ENCODE data around the gene DOCK8.

The DOCK8 gene

DNA sequence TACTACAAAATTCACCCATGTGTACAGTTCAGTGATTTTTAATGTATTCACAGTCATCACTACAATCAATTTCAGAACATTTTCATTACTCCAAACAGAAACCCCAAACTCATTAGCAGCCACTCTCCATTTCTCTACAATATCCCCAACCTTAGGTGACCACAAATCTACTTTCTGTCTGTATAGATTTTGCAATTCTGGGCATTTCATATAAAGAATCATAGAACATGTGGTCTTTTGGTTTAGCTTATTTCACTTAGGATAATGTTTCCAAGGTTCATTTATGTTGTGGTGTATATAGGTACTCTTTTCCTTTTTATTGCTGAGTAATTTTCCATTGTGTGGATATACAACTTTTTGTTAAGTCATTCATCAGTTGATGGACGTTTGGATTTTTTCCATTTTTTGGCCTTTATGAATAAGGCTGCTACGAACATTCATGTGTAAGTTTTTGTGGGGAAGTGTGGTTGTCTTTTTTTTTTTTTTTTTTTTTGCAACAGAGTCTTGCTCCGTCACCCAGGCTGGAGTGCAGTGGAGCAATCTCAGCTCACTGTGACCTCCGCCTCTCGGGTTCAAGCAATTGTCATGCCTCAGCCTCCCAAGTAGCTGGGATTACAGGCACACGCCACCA, 54.5 kb downstream of the DOCK8 start:
- TF ChIP-seq, protein P1, sequence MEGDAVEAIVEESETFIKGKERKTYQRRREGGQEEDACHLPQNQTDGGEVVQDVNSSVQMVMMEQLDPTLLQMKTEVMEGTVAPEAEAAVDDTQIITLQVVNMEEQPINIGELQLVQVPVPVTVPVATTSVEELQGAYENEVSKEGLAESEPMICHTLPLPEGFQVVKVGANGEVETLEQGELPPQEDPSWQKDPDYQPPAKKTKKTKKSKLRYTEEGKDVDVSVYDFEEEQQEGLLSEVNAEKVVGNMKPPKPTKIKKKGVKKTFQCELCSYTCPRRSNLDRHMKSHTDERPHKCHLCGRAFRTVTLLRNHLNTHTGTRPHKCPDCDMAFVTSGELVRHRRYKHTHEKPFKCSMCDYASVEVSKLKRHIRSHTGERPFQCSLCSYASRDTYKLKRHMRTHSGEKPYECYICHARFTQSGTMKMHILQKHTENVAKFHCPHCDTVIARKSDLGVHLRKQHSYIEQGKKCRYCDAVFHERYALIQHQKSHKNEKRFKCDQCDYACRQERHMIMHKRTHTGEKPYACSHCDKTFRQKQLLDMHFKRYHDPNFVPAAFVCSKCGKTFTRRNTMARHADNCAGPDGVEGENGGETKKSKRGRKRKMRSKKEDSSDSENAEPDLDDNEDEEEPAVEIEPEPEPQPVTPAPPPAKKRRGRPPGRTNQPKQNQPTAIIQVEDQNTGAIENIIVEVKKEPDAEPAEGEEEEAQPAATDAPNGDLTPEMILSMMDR (IDR thresholded peaks at IDR 0.05; ENCODE audit: unreplicated experiment in 3 of 3), result no peak
- no peaks in the 10 kb centered on the region for H3K4me1 Mint-ChIP-seq
- H3K9me3 Mint-ChIP-seq, result peaks cover 2% of the 10 kb centered on the region
- no peaks in the 10 kb centered on the region for H3K36me3 Mint-ChIP-seq (ENCODE audit: low read depth)
- H3K4me3 Mint-ChIP-seq, result no peak overlapping the region
- H3K27me3 Mint-ChIP-seq (ENCODE audit: low read depth), result peaks cover 3% of the 10 kb centered on the region
- no peak overlapping the region for H3K27ac Mint-ChIP-seq

DNA sequence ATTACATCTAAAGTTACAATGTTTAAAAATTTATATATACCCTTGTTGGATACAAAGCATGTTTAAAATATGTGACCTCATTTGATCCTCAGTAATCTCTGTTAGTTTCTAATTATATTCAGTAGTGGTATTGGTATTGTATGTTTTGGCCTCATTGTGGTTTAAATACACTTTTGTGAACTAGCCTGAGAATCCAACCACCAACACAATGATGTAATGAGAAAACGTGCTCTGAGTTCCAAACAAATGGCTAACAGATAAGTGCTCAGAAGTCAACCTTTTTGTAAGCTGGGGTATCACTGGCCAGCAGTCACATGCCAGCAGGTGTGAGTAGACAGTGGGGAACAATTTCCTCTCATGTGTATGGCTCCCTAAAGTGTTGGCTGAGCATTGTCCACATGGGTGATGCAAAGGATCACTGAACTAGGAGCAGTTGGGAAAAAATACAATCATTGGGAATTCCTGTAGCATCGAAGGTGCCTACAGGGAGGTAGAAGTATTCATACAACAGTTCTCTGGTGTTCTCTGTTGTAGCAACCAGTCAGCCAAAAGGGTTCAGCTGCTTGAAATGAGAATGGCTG, 56.1 kb downstream of the DOCK8 start:
- Mint-ChIP-seq H3K27ac (no peak overlapping the region), H3K4me1 (no peaks in the 10 kb centered on the region), H3K9me3 (peaks cover 2% of the 10 kb centered on the region), H3K36me3 (ENCODE audit: low read depth) (no peaks in the 10 kb centered on the region), H3K27me3 (ENCODE audit: low read depth) (peaks cover 3% of the 10 kb centered on the region), H3K4me3 (no peak overlapping the region)
- TF ChIP-seq, protein P1 (IDR thresholded peaks at IDR 0.05; ENCODE audit: unreplicated experiment in 3 of 3), result no peak

DNA sequence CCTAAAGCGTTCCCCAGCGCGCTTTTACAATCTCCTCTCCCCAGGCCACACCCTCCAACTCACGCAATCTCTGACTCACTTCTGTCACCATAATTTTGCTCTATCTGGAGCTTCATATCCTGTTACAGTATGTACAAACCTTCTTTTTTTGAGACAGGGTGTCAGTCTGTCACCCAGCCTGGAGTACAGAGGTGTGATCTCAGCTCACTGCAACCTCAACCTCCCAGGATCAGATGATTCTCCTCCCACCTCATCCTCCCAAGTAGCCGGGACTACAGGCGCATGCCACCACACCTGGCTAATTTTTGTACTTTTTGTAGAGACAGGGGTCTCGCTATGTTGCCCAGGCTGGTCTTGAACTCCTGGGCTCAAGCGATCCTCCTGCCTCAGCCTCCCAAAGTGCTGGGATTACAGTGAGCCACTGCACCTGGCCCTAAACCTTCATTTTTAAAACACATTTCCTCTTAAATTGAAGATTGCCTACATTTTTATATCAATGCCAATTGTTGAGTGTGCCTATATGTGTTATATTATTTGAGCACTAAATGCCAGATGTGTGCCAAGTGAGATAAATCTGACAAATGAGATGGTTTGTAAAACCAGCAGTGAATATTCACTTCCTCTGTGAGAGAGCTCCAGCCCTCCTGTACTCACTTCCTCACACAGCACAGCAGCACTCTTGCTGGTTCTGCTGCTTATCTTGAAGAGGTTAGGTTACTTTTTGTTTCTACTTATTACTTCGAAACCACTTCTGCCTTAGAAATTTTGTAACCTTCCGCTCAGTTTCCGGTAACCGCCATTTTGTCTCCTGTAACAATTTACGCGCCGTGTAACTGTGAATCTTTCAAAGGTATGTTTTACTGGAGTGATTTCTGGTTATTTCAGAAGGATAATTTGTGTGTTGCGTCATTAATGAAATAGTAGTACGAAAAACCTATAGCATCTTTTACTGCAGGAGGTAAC, 57.9 kb downstream of the DOCK8 start:
- TF ChIP-seq, protein P1 (IDR thresholded peaks at IDR 0.05; ENCODE audit: unreplicated experiment in 3 of 3), result no peak

DNA sequence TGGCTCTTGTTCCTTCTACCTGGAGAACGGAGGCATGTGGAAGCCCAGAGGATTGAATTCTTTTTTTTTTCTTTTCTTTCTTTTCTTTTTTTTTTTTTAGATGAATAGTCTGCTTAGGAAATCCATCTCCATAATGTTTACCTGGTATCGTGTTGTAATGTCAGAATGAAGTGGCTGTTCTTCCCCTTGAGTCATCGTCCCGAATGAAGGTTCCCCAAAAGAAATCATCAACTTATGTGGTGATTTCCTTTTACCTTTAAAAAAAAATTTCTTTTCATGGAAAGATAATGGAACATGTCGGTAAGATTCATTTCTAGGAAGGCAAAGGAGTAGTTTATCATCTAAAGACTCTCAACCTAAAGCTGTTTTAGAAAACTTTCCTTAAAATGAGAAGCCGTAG, 59.7 kb downstream of the DOCK8 start:
- no peaks in the 10 kb centered on the region for H3K9me3 Mint-ChIP-seq
- H3K4me1 Mint-ChIP-seq, result no peaks in the 10 kb centered on the region
- H3K36me3 Mint-ChIP-seq (ENCODE audit: low read depth), result no peaks in the 10 kb centered on the region
- TF ChIP-seq, protein P1 (IDR thresholded peaks at IDR 0.05; ENCODE audit: unreplicated experiment in 3 of 3), result no peak
- H3K4me3 Mint-ChIP-seq, result no peak overlapping the region
- no peak overlapping the region for H3K27ac Mint-ChIP-seq
- H3K27me3 Mint-ChIP-seq (ENCODE audit: low read depth), result peaks cover 3% of the 10 kb centered on the region

More for the DNA sequence above, 57.9 kb downstream of the DOCK8 start:
- Mint-ChIP-seq H3K9me3 (peaks cover 2% of the 10 kb centered on the region), H3K36me3 (ENCODE audit: low read depth) (no peaks in the 10 kb centered on the region), H3K4me1 (no peaks in the 10 kb centered on the region), H3K27me3 (ENCODE audit: low read depth) (peaks cover 3% of the 10 kb centered on the region), H3K27ac (no peak overlapping the region), H3K4me3 (no peak overlapping the region)

DNA sequence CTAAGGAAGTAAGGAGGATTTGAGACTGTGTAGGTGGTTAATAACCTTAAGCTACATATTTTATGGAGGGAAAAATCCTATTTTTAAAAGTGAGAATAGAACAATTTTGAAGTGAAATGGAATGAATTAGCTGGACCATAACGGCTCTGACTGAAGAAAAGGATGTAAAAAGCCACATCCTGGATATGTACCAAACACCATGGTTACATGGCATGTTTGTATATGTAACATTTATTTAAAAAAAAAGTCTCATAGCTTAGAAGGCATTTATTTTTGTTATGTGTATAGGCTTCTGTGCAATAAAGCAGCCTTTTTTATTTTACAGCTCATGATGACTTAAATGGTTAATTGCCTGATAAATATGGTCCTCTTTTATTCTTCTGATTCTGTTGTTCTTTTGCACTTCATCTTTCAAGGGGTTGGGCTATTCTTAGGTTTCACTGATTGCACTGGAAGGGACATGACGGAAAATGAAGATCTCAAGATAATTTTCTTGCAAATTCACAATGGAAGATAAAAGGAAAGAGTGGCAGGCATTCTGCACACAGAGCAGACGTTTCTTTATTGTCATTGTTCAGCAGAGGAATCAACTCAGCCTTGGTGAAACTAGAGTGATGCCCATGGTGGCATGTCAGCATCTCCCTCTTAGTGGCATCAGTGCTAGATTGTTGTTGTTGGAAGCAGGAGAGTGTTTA, 63.1 kb downstream of the DOCK8 start:
- Mint-ChIP-seq H3K4me3 (no peak overlapping the region), H3K36me3 (ENCODE audit: low read depth) (no peaks in the 10 kb centered on the region), H3K4me1 (no peaks in the 10 kb centered on the region), H3K27me3 (ENCODE audit: low read depth) (peaks cover 4% of the 10 kb centered on the region), H3K27ac (no peak overlapping the region), H3K9me3 (no peaks in the 10 kb centered on the region)
- TF ChIP-seq, protein P1 (IDR thresholded peaks at IDR 0.05; ENCODE audit: unreplicated experiment in 3 of 3), result no peak
